H1 (cell line): ENCODE data around the gene ATF3.

Experiments used
- ATF2 ChIP-seq: IDR thresholded peaks from 2 replicates; pipeline ENCODE4 v1.6.1; 2012; ENCODE audit warnings: low read length, inconsistent platforms
- BRCA1 ChIP-seq: IDR thresholded peaks from 2 replicates; pipeline ENCODE4 v1.6.1; 2012; ENCODE audit warnings: low read depth, low read length, improper control_type of control experiment
- CTCF ChIP-seq, 3 experiments: IDR thresholded peaks; 1 replicate in 2 of 3; 2 replicates in 1 of 3; pipeline versions ENCODE4 v1.5.1 to v1.6.1; 2011; ENCODE audit warnings: low read length in 3 of 3, mild to moderate bottlenecking in 3 of 3, inconsistent platforms in 2 of 3, low read depth in 1 of 3, moderate library complexity in 1 of 3; ENCODE audit not compliant: insufficient read depth in 1 of 3; ENCODE audit errors: control extremely low read depth in 1 of 3
- GABPA ChIP-seq: IDR thresholded peaks from 2 replicates; pipeline ENCODE4 v1.6.1; 2011; ENCODE audit warnings: mild to moderate bottlenecking, low read length, moderate library complexity, borderline replicate concordance; ENCODE audit not compliant: insufficient read depth
- MAFK ChIP-seq: IDR thresholded peaks from 2 replicates; pipeline ENCODE4 v1.6.1; 2012; ENCODE audit warnings: low read depth, mild to moderate bottlenecking, improper control_type of control experiment, low read length
- POLR2AphosphoS5 ChIP-seq: IDR thresholded peaks from 2 replicates; pipeline ENCODE4 v1.6.1; 2011; ENCODE audit warnings: low read depth, low read length
- POU5F1 ChIP-seq: IDR thresholded peaks from 2 replicates; pipeline ENCODE4 v1.6.1; 2011; ENCODE audit warnings: low read depth, mild to moderate bottlenecking, low read length, moderate library complexity
- SIN3A ChIP-seq, 2 experiments: IDR thresholded peaks in 1 of 2; conservative IDR thresholded peaks in 1 of 2; 2 replicates each; pipeline ENCODE4 v1.6.1; 2011 to 2012; ENCODE audit warnings: low read length in 2 of 2, improper control_type of control experiment in 1 of 2, low read depth in 1 of 2, mild to moderate bottlenecking in 1 of 2

- TF ChIP-seq ATF2 (no peak), CTCF (IDR thresholded peaks at IDR 0.05; ENCODE audit: control extremely low read depth in 1 of 3, insufficient read depth in 1 of 3, low read depth in 1 of 3, low read length in 3 of 3) (no peak), SIN3A (conservative IDR thresholded peaks at IDR 0.05 in 1 of 2, IDR thresholded peaks at IDR 0.05 in 1 of 2; ENCODE audit: low read depth in 1 of 2, low read length in 2 of 2) (no peak), MAFK (peak; percentile 5; the same call in 1 of the 2 replicates), POU5F1 (no peak), POLR2AphosphoS5 (no peak; the same call in 1 of the 2 replicates), BRCA1 (no peak), GABPA (no peak)
Measured at GRCh38 chr1:212609701-212610574, 1.4 kb downstream of the ATF3 start.
